MM.1S (cell line): ENCODE data around the gene ITGB2.

Experiments
- EZH2 ChIP-seq: fragments of 300-600 bp; sonication (generic); optimal IDR thresholded peaks from 2 replicates; pipeline ENCODE3; 2017; ENCODE audit warnings: low read depth, mild to moderate bottlenecking, antibody characterized with exemption, low read length, mixed read lengths
- TF ChIP-seq, protein P1 (sequence below): fragments of 300-600 bp; sonication (generic); IDR thresholded peaks from 2 replicates; pipeline ENCODE4 v1.5.1; 2016; ENCODE audit warnings: antibody characterized with exemption, low read length, mixed read lengths

DNA sequence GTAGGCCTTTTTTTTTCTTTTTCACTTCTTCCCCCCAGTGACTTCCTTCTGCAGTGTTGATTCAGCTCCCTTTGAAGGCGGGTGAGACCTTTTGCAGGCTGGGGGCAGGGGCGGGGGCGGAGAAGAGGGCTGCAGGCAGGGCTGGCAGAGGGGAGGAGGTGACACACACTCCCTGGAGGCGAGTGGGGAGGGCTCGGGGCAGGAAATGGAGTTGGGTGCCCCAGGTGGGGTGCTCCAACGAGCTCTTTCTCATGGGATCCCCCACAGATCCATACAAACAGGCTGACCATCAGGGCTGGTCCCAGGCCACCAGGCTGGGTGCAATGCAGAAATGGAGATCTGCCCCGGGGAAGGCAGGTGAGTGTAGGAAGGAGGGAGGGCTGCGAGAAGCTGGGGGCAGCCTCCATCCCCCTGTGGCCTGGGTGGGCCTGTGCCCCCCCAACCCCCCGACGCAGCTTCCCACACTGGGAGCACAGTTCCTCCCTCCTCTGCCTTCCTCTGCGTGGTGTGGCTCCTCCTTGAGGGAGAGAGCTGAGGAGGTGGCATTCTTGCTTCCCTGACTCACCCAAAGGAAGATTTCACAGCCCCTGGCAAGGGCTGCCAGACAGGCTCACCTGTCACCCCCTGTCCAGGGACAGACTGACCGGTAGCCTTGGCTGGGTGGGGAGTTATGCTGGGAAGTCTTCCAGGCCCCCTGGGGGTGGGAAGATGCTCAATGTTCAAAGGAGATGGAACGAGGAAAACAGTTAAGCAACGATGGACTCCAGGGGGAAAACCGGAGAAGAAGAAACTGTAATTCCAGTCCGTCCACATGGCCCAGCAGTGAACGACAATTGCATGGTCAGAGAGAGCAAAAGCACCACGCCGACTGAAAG, 7.1 kb upstream of the ITGB2 start:
- TF ChIP-seq, protein P1, sequence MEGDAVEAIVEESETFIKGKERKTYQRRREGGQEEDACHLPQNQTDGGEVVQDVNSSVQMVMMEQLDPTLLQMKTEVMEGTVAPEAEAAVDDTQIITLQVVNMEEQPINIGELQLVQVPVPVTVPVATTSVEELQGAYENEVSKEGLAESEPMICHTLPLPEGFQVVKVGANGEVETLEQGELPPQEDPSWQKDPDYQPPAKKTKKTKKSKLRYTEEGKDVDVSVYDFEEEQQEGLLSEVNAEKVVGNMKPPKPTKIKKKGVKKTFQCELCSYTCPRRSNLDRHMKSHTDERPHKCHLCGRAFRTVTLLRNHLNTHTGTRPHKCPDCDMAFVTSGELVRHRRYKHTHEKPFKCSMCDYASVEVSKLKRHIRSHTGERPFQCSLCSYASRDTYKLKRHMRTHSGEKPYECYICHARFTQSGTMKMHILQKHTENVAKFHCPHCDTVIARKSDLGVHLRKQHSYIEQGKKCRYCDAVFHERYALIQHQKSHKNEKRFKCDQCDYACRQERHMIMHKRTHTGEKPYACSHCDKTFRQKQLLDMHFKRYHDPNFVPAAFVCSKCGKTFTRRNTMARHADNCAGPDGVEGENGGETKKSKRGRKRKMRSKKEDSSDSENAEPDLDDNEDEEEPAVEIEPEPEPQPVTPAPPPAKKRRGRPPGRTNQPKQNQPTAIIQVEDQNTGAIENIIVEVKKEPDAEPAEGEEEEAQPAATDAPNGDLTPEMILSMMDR = no peak
- TF ChIP-seq EZH2 = peak; percentile 69
